GM21786 (cell line): ENCODE measurements around the gene PANX2.

ENCODE experiments used
- ATAC-seq: cut with Tn5 transposase; IDR thresholded peaks from one replicate; pipeline ENCODE4 v1.9.1; 2021; ENCODE audit not compliant: unreplicated experiment

The PANX2 gene

GRCh38 chr22:50183141-50183971 is 12.8 kb downstream of the PANX2 start:
- ATAC-seq, result no peak

- no peak for ATAC-seq
Observed at GRCh38 chr22:50184004-50184901, 13.7 kb downstream of the PANX2 start.

DNA sequence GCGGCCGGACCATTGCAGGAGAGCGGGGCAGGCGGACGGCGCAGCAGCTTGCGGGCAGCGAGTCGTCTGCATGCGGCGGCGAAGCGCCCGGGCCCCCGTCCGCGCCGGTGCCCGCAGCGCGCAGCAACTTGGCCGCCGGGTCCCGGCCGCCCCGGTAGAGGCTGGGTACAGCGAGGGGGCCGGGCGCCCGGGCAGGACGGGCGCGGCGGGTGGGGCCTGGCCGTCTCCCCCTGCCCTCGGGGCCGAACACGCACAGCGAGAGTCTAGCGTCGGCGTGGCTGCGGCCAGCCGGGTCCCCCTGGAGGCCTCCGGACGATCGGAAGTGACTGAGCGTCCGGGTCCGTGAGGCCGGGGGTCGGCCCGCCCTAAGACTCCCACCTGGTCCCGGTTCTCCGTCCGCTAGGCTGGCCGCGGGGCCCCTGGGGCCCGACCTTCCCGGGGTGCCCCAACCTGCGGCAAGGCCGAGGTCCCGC is 14.4 kb downstream of the PANX2 start:
- ATAC-seq, result no peak

DNA sequence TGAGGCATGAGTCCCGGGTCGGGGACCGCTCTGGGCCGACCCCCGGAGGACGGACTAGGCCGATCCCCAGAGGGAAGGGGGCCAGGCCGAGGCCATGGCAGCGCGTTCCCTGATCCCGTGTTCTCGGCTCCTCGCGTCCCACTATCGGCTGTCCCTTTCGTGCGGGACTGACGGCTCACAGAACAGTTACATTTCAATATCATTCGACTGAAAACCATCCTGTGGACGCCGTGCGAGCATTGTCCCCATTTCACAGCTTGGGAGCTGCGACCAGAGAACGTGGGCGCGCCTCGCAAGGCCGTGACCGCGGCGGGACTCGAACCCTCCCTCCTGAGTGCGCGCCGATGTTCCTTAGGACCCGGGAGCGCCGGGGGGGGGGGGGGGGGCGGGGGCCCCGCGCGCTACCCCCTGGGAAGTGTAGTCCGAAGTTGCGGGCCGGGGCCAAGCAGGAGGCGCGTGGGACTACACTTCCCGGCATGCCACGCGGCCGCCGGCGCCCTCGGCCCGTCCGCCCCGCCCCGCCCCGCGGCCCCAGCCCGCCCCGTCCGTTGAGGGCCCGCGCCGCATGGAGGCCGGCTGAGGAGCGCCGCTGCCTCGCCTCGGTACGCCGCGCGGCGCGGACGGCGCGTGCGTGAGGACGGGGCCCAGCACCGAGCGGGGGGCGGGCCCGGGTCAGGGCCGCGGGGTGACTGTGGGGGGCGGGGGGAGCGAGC is 15.0 kb downstream of the PANX2 start, which contains the start of gene TRABD:
Gene TRABD (plus strand): TSS at position 539 of the 713 bp plus-strand sequence. CDS start 7,148 bp downstream, outside the sequence.
- ATAC-seq, result no peak

GRCh38 chr22:50186181-50186714 is 15.7 kb downstream of the PANX2 start:
- no peak for ATAC-seq

GRCh38 chr22:50186761-50187523 is 16.4 kb downstream of the PANX2 start:
- no peak for ATAC-seq

- ATAC-seq, result no peak
Observed at GRCh38 chr22:50188356-50188755, 17.8 kb downstream of the PANX2 start.

- no peak for ATAC-seq
Observed at GRCh38 chr22:50189184-50189848, 18.8 kb downstream of the PANX2 start.

GRCh38 chr22:50189849-50190181 is 19.3 kb downstream of the PANX2 start:
- peak; percentile 3 for ATAC-seq

GRCh38 chr22:50190182-50190940 is 19.8 kb downstream of the PANX2 start:
- ATAC-seq, result peak; percentile 35

- no peak for ATAC-seq
Observed at GRCh38 chr22:50190941-50191741, 20.6 kb downstream of the PANX2 start.

DNA sequence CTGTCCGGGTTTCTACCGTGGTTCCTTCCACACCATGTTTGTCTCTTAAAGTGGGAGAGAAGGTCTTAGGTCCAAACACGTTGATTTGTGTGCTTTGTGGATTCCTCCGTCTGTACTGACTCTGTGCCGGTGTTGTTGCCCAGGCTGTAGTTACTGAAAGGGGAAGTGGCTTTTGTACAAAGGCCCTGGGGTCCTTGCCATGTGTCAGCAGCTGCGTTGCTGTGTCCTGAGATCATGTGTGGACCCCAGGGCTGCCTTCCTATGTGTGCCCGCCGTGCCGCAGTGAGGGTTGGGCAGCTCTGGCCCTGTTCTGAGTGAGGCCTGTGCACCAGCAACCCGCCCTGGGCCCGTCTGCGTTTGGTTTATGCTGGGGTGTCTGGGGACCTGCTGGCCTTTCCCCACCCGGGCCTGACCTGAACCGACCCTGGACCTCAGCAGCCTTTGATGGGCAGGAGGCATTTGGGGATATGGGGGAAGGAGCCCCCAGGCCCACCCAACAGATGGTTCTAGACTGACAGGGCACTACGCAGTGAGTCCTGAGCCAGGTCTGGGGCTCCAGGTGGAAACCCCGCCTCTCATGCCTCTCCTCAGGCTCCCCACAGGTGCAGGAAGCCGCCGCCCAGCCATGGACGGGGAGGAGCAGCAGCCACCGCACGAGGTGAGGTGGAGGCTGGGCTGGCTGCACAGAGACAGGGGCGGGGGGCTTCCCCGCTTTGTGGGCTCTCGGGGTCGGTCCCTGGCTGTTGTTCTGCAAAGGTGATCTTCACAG is 22.1 kb downstream of the PANX2 start:
- ATAC-seq, result no peak

DNA sequence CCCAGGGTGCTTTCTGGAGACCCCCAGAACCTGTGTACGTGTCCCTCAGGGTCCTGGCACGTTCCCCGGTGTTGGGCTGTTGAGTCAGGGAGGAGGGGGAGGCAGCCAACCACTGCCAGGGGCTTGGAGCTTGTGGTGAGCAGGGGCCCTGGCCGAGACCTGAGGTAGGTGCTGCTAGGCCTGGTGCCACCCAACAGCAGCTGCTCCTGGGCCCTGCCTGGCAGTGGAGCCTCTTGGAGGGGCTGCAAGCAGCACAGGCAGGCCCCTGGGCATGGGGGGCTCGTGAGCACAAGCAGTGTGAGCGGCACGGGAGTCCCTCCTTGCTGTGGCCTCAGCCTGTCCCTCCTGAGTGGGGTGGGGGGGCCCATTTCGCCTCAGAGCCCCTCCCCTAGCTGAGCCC is 23.1 kb downstream of the PANX2 start:
- no peak for ATAC-seq

- no peak for ATAC-seq
Observed at GRCh38 chr22:50194037-50194805, 23.7 kb downstream of the PANX2 start.

DNA sequence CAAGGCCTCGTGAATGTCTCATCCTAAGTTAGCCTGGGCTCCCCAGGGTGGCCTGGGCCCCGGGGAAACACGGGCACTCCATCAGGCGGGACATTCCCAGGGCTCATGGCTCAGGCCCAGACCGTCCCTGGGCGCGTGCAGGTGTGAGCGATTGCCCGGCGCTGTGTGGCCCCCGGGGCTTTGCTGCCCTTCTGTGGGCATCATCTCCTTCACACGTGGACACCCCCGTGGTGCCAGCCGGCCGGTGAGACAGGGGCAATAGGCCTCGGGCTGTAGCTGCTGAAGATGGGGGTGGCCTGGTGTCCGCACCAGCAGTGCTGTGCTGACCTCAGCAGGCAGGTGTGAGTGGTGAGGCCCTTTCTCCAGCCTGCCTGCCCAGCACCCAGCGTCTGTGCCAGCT is 25.7 kb downstream of the PANX2 start:
- no peak for ATAC-seq

- ATAC-seq, result no peak
Observed at GRCh38 chr22:50197000-50197800, 26.7 kb downstream of the PANX2 start.
